Stimulated activated naive CD8-positive, alpha-beta T cell treated with anti-CD3 and anti-CD28 coated beads, Interleukin-15, Interleukin-2, amounts not matched to agents 100 ng/mL and 50 ng/mL, for 24 hours (primary cell): ENCODE measurements around the gene CDH13.

Experiments
- H3K27ac Mint-ChIP-seq: one replicate; pipeline ENCODE4 v1.8.0; 2021; ENCODE audit warnings: mild to moderate bottlenecking, mixed read lengths
- H3K27me3 Mint-ChIP-seq: one replicate; pipeline ENCODE4 v1.8.0; 2021; ENCODE audit warnings: mixed read lengths
- H3K36me3 Mint-ChIP-seq: one replicate; pipeline ENCODE4 v1.8.0; 2021; ENCODE audit warnings: low read depth, mixed read lengths
- H3K4me1 Mint-ChIP-seq: one replicate; pipeline ENCODE4 v1.8.0; 2021; ENCODE audit warnings: low read depth, mixed read lengths
- H3K4me3 Mint-ChIP-seq: one replicate; pipeline ENCODE4 v1.8.0; 2021; ENCODE audit warnings: mild to moderate bottlenecking, mixed read lengths
- H3K9me3 Mint-ChIP-seq: one replicate; pipeline ENCODE4 v1.8.0; 2021; ENCODE audit warnings: mixed read lengths

The CDH13 gene

DNA sequence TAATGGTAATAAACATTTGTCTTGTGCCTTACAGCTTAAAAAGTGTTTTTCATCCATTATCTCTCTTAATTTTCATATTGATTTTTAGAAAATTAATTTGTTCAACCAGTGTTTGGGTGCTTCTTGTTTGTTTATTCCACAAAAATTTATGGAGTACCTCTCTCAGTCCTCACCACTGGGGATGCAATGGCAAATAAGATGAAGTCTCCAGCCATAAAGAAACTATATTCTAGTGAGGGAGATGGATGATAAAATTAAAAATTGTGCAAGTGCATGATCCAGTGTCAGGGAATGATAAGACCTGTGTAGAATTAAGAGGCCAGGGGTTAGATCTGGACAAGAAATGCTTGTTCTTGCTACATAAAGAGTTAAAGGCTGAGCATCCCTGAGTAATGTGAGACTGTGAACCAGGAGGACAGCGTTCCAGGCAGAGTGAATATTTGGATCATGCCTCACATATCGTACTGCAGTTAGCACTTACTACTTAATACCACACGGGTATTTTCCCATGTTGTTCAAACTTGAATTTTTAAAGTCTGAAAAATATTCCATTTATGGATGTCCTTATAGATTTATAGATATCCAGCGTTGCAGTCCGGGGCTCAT lies 645.3 kb downstream of the CDH13 start:
- no peak overlapping the region for H3K27ac Mint-ChIP-seq
- no peaks in the 10 kb centered on the region for H3K36me3 Mint-ChIP-seq
- peaks cover 7% of the 10 kb centered on the region for H3K27me3 Mint-ChIP-seq
- H3K4me3 Mint-ChIP-seq, result no peak overlapping the region
- H3K9me3 Mint-ChIP-seq, result no peaks in the 10 kb centered on the region
- H3K4me1 Mint-ChIP-seq, result no peaks in the 10 kb centered on the region

DNA sequence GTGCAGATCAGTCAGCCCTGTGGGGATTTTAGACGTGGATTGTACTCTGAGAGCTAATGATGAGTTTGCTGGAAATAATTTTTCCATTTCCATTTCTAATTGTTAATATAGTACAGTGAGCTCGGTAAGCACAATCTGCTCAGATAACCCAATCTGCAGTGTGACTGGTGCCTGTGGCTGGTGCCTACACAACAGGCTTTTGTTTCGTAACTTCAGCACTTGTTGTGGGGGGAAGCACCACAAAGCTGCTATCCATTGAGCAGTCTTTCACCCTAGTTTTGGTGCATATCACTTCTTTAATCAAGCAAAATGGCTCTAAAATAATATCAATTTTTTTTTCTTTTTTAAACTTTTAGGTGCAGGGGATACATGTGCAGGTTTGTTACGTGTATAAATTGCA lies 646.1 kb downstream of the CDH13 start:
- Mint-ChIP-seq H3K27ac (no peak overlapping the region), H3K4me1 (no peaks in the 10 kb centered on the region), H3K4me3 (no peak overlapping the region), H3K36me3 (no peaks in the 10 kb centered on the region), H3K27me3 (peaks cover 7% of the 10 kb centered on the region), H3K9me3 (no peaks in the 10 kb centered on the region)

DNA sequence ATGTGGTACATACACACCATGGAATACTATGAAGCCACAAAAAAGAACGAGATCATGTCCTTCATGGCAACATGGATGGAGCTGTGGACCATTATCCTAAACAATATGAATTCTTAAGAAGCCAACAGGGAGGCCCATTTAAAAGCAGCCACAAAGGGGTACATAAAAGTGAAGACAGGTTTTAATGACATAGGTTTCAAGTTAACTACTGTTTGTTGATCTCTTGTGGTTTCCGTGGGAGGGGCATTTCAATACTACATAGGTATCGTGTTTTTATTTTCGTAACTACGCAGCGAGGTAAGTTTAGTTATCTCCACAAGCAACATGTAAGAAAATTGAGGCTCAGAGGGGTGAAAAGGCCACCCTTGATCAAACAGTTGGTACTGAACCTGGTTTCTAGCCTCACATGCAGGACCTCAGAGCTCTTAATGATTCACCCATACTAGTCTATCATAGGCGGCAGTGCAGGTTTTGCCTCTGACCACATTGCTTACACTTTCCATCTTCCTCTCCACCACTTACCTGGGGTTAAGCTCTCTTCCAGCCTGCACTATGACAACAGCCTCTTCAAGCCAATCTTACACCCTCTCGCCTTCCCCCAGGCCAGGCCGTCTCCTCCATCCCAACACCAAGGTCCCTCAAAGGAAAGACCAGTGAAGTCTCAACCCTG lies 646.9 kb downstream of the CDH13 start:
- no peaks in the 10 kb centered on the region for H3K4me1 Mint-ChIP-seq
- H3K27me3 Mint-ChIP-seq, result peaks cover 7% of the 10 kb centered on the region
- no peak overlapping the region for H3K27ac Mint-ChIP-seq
- no peak overlapping the region for H3K4me3 Mint-ChIP-seq
- no peaks in the 10 kb centered on the region for H3K36me3 Mint-ChIP-seq
- H3K9me3 Mint-ChIP-seq, result no peaks in the 10 kb centered on the region

DNA sequence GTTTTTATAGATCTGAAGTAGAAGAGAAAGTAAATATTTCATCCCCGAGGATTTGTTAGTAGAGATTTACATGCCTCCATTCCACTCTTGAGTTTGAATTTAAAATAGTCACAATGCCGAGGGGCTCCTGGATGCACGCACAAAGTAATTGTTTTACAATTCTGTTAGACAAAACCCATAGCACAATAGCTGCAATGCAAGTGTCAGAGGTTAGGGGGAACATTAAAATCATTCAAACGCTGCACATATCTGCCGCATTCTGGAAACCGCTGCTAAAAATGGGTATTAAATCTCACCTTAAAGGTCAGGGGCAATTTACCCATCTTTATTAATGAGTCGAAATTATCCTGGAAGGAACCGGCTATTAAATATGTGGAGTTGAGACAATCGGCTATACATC lies 652.5 kb downstream of the CDH13 start:
- H3K27me3 Mint-ChIP-seq, result no peaks in the 10 kb centered on the region
- no peak overlapping the region for H3K4me3 Mint-ChIP-seq
- no peaks in the 10 kb centered on the region for H3K36me3 Mint-ChIP-seq
- no peaks in the 10 kb centered on the region for H3K4me1 Mint-ChIP-seq
- H3K9me3 Mint-ChIP-seq, result no peaks in the 10 kb centered on the region
- H3K27ac Mint-ChIP-seq, result no peak overlapping the region

DNA sequence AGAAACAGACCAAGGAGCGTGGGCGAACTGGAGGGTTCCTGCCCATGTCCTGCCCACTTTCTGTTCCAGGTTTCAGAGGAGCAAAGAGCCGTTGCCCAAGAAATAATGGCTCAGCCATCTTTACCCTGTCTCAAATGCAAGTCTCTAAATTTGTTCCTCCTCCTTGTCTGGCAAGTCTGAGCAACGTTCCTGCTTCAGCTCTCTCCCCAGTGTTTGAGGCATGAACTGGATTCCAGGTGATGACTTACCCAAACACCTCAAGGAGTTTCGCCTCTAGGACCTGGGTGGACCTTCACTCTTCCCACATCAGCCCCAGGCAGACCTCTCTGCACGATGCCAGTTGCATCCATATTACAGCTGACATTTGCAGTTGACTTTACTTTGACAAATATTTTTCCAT lies 659.2 kb downstream of the CDH13 start:
- no peaks in the 10 kb centered on the region for H3K9me3 Mint-ChIP-seq
- H3K36me3 Mint-ChIP-seq, result no peaks in the 10 kb centered on the region
- H3K4me3 Mint-ChIP-seq, result no peak overlapping the region
- H3K27me3 Mint-ChIP-seq, result no peaks in the 10 kb centered on the region
- no peaks in the 10 kb centered on the region for H3K4me1 Mint-ChIP-seq
- no peak overlapping the region for H3K27ac Mint-ChIP-seq

DNA sequence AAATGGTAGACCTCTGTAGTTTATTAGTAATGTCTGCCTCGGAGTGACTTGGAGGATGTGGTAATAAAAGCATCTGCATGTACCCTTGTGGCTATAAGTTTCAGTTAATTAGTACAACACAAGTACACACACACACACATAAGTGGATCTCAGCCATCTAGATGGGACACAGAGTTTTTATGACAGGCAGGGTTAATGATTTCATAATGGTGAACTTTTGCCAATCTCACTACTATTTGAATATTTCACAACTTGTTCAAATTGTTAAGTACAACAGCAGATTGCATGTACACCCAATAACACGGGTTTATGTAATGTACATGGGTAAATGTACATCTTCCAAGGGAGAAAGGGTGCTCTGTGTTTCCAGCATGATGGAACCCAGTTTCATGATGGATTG lies 669.7 kb downstream of the CDH13 start:
- Mint-ChIP-seq H3K4me1 (no peaks in the 10 kb centered on the region), H3K27ac (no peak overlapping the region), H3K4me3 (no peak overlapping the region), H3K27me3 (no peaks in the 10 kb centered on the region), H3K36me3 (no peaks in the 10 kb centered on the region), H3K9me3 (no peaks in the 10 kb centered on the region)

DNA sequence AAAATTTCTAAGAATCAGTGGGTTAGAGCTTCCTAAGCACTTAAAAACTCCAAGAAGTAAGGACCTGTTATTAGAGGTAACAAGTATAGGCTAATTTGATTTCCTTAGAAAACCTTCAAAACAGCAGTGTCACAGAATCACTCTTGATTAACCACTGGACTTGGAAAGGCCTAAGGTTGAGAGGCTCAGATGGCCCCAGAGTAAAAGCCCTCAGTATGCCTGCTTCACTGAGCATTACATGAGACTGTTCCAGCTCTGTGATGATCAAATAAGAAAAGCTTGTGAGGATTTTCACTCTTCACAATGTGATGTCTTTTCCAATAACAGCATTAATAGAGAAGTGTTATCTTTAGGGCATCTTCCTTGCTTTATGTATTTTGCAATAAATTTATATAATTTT lies 671.8 kb downstream of the CDH13 start:
- Mint-ChIP-seq H3K4me1 (no peaks in the 10 kb centered on the region), H3K36me3 (no peaks in the 10 kb centered on the region), H3K27ac (no peak overlapping the region), H3K4me3 (no peak overlapping the region), H3K9me3 (no peaks in the 10 kb centered on the region), H3K27me3 (no peaks in the 10 kb centered on the region)

DNA sequence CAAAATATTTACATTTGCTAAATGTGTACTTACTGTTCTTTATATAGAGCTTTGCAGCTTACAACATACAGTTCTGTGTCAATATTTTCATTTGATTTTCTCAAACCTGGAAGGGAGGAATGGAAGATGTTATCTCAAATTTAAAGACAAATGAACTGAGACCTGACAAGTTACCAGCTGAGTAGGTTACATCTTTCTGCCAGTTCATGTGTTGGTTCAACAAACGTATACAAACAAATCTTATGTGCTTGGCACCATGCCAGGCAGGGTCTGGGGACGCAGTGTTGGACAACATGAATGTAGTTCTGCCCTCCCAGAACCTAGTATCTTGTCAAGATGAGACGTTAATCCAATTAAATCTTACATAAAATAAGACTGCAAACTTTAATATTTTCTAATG lies 673.6 kb downstream of the CDH13 start:
- Mint-ChIP-seq H3K36me3 (no peaks in the 10 kb centered on the region), H3K27me3 (no peaks in the 10 kb centered on the region), H3K9me3 (no peaks in the 10 kb centered on the region), H3K4me3 (no peak overlapping the region), H3K4me1 (no peaks in the 10 kb centered on the region), H3K27ac (no peak overlapping the region)

DNA sequence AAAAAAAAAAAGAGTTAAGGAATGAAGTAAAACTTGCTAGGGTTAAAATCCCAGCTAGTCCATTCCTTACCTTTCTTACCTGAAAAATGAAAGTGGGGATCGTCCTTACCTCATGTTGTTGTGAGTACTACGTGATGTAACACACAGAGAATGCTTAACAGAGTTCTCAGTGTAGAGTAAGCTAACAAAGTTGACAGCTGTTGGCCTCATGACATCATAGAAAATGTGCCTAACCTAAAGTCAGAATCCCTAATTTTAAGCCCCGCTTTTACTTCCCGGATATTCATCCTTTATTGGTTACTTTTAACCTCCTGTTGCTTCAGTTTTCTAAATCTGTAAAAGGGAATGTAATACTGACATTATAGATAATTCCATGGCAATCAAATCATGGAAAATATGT lies 675.2 kb downstream of the CDH13 start:
- Mint-ChIP-seq H3K9me3 (no peaks in the 10 kb centered on the region), H3K4me1 (no peaks in the 10 kb centered on the region), H3K27ac (no peak overlapping the region), H3K36me3 (no peaks in the 10 kb centered on the region), H3K4me3 (no peak overlapping the region), H3K27me3 (no peaks in the 10 kb centered on the region)

DNA sequence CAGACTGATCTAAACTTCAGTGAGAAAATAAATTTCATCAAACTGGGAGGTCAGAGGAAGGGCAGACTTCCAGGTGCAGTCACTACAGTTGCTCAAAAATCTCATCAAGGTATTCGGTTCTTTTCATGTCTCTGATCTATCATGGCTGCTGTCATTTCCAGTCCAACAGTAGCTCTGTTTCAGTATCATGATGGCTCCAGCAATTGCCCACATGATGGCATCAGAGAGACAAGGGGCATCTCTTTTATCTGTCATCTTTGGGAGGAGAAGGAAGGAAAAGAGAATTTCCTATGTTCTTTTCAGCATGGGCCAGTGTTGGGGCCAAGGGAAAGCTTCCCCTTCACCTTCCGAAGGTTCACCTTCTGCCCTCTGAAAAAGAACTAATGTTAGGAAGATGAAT lies 676.1 kb downstream of the CDH13 start:
- no peaks in the 10 kb centered on the region for H3K27me3 Mint-ChIP-seq
- H3K4me3 Mint-ChIP-seq, result no peak overlapping the region
- H3K4me1 Mint-ChIP-seq, result no peaks in the 10 kb centered on the region
- no peaks in the 10 kb centered on the region for H3K36me3 Mint-ChIP-seq
- H3K9me3 Mint-ChIP-seq, result no peaks in the 10 kb centered on the region
- H3K27ac Mint-ChIP-seq, result no peak overlapping the region

DNA sequence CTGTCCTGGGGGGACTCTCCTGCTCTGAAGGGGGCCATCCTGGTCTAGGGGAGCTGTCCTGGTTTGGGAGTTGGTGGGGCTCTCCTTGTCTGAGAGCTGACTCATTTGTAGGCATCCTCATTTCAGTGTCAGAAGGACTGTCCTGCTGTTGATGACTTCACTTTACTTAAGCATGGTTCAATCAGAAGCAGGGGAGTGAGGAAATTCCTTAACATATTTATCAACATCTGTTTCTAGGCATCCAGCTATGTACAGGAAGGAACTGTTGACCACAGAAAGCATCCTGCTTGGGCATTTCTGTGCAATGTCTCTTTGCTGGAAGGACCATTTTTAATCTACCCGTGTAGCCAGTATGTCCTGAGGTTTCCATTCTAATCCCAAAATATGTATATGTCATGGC lies 678.3 kb downstream of the CDH13 start:
- no peaks in the 10 kb centered on the region for H3K9me3 Mint-ChIP-seq
- no peaks in the 10 kb centered on the region for H3K36me3 Mint-ChIP-seq
- H3K27ac Mint-ChIP-seq, result no peak overlapping the region
- H3K4me3 Mint-ChIP-seq, result no peak overlapping the region
- no peaks in the 10 kb centered on the region for H3K4me1 Mint-ChIP-seq
- peaks cover 9% of the 10 kb centered on the region for H3K27me3 Mint-ChIP-seq

DNA sequence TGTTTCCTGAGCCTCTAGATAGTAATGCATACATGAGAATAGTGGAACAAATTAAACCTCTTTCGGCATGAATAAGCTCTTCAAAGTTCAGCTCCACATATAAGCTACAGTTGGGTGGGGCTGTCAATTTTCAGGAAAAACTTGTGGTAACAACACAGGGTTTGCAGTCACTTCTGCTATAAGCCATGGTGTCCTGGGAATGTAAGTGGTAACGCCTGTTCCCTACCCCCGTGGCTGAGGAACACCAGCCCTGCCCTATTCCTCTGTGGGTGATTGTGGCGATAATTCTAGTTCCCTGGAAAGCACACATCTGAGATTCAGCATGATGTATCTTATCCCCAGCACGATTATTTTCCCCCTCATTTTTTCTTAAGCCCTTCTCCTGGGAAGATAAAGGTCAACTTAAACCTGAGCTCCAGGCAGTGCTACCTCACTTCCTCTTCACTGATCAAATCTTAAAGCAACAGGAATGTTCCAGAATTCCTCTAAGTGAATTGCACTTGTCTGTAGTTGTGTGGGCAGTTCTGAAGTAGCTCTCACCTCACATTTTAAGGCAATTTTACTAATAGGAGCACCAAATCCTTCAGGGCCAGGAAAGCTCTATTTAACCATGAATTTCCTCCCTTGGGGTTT lies 680.3 kb downstream of the CDH13 start:
- Mint-ChIP-seq H3K9me3 (no peaks in the 10 kb centered on the region), H3K4me1 (no peaks in the 10 kb centered on the region), H3K27ac (no peak overlapping the region), H3K36me3 (no peaks in the 10 kb centered on the region), H3K27me3 (peaks cover 9% of the 10 kb centered on the region), H3K4me3 (no peak overlapping the region)

DNA sequence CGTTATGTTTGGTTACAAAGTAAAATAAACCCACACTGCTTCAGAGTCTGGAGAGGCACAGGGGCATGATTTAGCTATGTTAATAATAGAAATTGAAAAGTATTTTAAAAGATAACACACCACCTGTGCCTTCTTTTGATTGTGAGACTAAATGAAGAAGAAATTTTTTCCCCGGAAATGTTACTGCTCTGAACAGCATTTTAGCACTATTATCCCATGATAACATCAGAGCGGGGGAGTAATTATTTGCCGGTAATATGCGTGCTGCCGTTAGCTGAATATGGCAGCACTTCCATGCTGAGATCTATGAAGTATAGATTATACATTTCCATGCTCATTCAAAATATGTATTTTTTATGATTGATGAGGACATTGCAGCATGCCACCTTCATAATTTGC lies 680.8 kb downstream of the CDH13 start:
- peaks cover 9% of the 10 kb centered on the region for H3K27me3 Mint-ChIP-seq
- no peaks in the 10 kb centered on the region for H3K36me3 Mint-ChIP-seq
- no peak overlapping the region for H3K27ac Mint-ChIP-seq
- H3K4me3 Mint-ChIP-seq, result no peak overlapping the region
- H3K4me1 Mint-ChIP-seq, result no peaks in the 10 kb centered on the region
- H3K9me3 Mint-ChIP-seq, result no peaks in the 10 kb centered on the region

DNA sequence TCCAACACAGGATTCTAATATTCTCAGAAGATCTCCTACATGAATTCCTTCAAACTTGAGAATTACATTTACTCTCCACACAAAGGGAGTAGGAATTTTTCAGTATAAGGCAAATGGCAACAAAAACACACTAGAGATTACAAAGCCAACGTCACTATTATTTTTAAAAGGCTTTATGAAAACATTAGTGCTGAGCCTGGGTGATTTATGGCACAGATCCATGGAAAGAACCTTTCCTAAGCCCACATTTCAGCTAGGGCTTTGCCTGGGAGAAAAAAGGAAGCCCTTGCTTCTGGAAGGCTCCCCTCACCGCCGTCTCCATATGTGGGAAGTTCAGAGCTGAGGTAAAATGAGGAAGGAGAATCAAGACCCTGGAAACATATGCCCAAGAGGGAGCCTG lies 681.6 kb downstream of the CDH13 start:
- Mint-ChIP-seq H3K4me3 (no peak overlapping the region), H3K4me1 (no peaks in the 10 kb centered on the region), H3K27ac (no peak overlapping the region), H3K27me3 (peaks cover 9% of the 10 kb centered on the region), H3K36me3 (no peaks in the 10 kb centered on the region), H3K9me3 (no peaks in the 10 kb centered on the region)

DNA sequence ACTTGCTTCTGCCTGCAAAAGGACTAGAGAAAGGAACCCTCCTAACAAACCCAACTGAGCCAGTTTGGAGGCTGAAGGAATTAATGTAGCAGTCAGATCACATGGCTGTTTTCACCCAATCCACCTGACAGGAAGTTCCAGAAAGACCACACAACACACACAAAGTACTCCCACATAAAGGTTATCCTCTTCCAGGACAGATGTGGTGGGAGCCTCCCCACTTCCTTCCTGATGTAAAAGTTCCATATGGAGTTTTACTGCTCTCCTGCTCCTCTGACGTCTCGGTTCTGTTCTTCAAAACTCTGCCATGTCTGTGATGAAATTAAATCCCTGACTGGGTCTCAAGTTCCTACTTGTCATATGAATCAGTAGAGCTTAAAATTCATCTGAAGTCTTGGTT lies 684.0 kb downstream of the CDH13 start:
- peaks cover 9% of the 10 kb centered on the region for H3K27me3 Mint-ChIP-seq
- H3K9me3 Mint-ChIP-seq, result no peaks in the 10 kb centered on the region
- no peak overlapping the region for H3K4me3 Mint-ChIP-seq
- H3K27ac Mint-ChIP-seq, result no peak overlapping the region
- H3K36me3 Mint-ChIP-seq, result no peaks in the 10 kb centered on the region
- no peaks in the 10 kb centered on the region for H3K4me1 Mint-ChIP-seq
